GM23338 (cell line): ENCODE results near the gene RPL15. TPM values are rescaled to one million over a fixed set of nuclear protein-coding genes. Genes with fewer than 3 reads are reported as not detected.
A peak's percentile ranks its signal among the peaks of the same experiment; 100 is the strongest.

Source experiments
- ATAC-seq: fragments of 200-7000 bp; cut with Tn5 transposase; 3 replicates; pipeline ENCODE4 v1.9.1; 2020
- DNase-seq: peaks from one replicate; pipeline ENCODE4 v3.0.0-alpha.2; 2015; ENCODE audit warnings: low spot score
- H2AFZ ChIP-seq: fragments of 200-600 bp; sonication (generic); 2 replicates; pipeline ENCODE4 v1.8.0; 2016; ENCODE audit warnings: antibody characterized with exemption, mild to moderate bottlenecking, moderate library complexity
- H3F3A ChIP-seq: fragments of 200-600 bp; sonication (generic); replicated peaks from 2 replicates; pipeline ENCODE4 v1.8.0; 2017; ENCODE audit warnings: antibody characterized with exemption, mixed run types, low read depth
- H3K27ac ChIP-seq: fragments of 200-600 bp; sonication (generic); 2 replicates; pipeline ENCODE4 v1.6.1; 2016; ENCODE audit warnings: low read depth
- H3K27me3 ChIP-seq: fragments of 200-600 bp; sonication (generic); 2 replicates; pipeline ENCODE4 v1.8.0; 2016; ENCODE audit warnings: mild to moderate bottlenecking, mixed run types, moderate library complexity; ENCODE audit not compliant: insufficient read depth
- H3K36me3 ChIP-seq: fragments of 200-600 bp; sonication (generic); 2 replicates; pipeline ENCODE4 v1.8.0; 2016; ENCODE audit warnings: mild to moderate bottlenecking; ENCODE audit not compliant: insufficient read depth
- H3K4me1 ChIP-seq: fragments of 200-600 bp; sonication (generic); 2 replicates; pipeline ENCODE4 v1.8.0; 2016; ENCODE audit warnings: mild to moderate bottlenecking, moderate library complexity; ENCODE audit not compliant: insufficient read depth
- H3K4me2 ChIP-seq: fragments of 200-600 bp; sonication (generic); 2 replicates; pipeline ENCODE4 v1.7.1; 2017; ENCODE audit warnings: mixed run types
- H3K4me3 ChIP-seq: fragments of 200-600 bp; sonication (generic); 2 replicates; pipeline ENCODE4 v1.6.1; 2016; ENCODE audit warnings: mixed run types
- H3K79me2 ChIP-seq: fragments of 200-600 bp; sonication (generic); replicated peaks from 2 replicates; pipeline ENCODE4 v1.8.0; 2017; ENCODE audit warnings: mild to moderate bottlenecking; ENCODE audit not compliant: insufficient read depth
- H3K9me2 ChIP-seq: fragments of 200-600 bp; sonication (generic); 2 replicates; pipeline ENCODE4 v1.8.0; 2017; ENCODE audit not compliant: insufficient read depth
- H4K20me1 ChIP-seq: fragments of 200-600 bp; sonication (generic); replicated peaks from 2 replicates; pipeline ENCODE4 v1.8.0; 2017; ENCODE audit warnings: mild to moderate bottlenecking; ENCODE audit not compliant: insufficient read depth
- H3K27ac Mint-ChIP-seq: 2 replicates; pipeline ENCODE4 v1.8.0; 2020; ENCODE audit warnings: inconsistent platforms, mild to moderate bottlenecking, moderate library complexity, mixed read lengths
- H3K27me3 Mint-ChIP-seq: 3 replicates; pipeline ENCODE4 v1.8.0; 2022; ENCODE audit warnings: low read depth, mild to moderate bottlenecking, moderate library complexity, mixed read lengths, inconsistent platforms; ENCODE audit not compliant: insufficient read depth, poor library complexity
- H3K36me3 Mint-ChIP-seq: 3 replicates; pipeline ENCODE4 v1.8.0; 2021; ENCODE audit warnings: low read depth, mild to moderate bottlenecking, inconsistent platforms, moderate library complexity, mixed read lengths
- H3K4me1 Mint-ChIP-seq: 3 replicates; pipeline ENCODE4 v1.8.0; 2020; ENCODE audit warnings: mild to moderate bottlenecking, inconsistent platforms, mixed read lengths
- H3K4me3 Mint-ChIP-seq: 3 replicates; pipeline ENCODE4 v1.8.0; 2021; ENCODE audit warnings: moderate library complexity, mild to moderate bottlenecking, inconsistent platforms, mixed read lengths
- H3K9me3 Mint-ChIP-seq: 3 replicates; pipeline ENCODE4 v1.8.0; 2020; ENCODE audit warnings: moderate library complexity, mild to moderate bottlenecking, inconsistent platforms, mixed read lengths
- ETS1 ChIP-seq: IDR thresholded peaks from 2 replicates; pipeline ENCODE4 v1.6.1; 2016; ENCODE audit warnings: antibody characterized with exemption
- JUNB ChIP-seq: IDR thresholded peaks from one replicate; pipeline ENCODE4 v1.6.1; 2016; ENCODE audit warnings: antibody characterized with exemption; ENCODE audit not compliant: unreplicated experiment
- NANOG ChIP-seq: IDR thresholded peaks from 2 replicates; pipeline ENCODE4 v1.6.1; 2016; ENCODE audit warnings: antibody characterized with exemption, borderline replicate concordance
- POLR2AphosphoS5 ChIP-seq: IDR thresholded peaks from 2 replicates; pipeline ENCODE4 v1.6.1; 2016; ENCODE audit warnings: antibody characterized with exemption, low read depth
- REST ChIP-seq: IDR thresholded peaks from one replicate; pipeline ENCODE4 v1.6.1; 2018; ENCODE audit warnings: antibody characterized with exemption; ENCODE audit not compliant: unreplicated experiment
- STAT1 ChIP-seq: IDR thresholded peaks from one replicate; pipeline ENCODE4 v1.6.1; 2016; ENCODE audit warnings: antibody characterized with exemption; ENCODE audit not compliant: unreplicated experiment
- ZNF114 ChIP-seq: fragments of 250-450 bp; sonication (Bioruptor Pico); IDR thresholded peaks from 2 replicates; pipeline ENCODE4 v1.5.0; 2020; ENCODE audit warnings: mild to moderate bottlenecking, moderate library complexity
- ZNF331 ChIP-seq: fragments of 250-450 bp; sonication (Bioruptor Pico); IDR thresholded peaks from 2 replicates; pipeline ENCODE4 v1.5.0; 2020; ENCODE audit warnings: low read depth, mild to moderate bottlenecking, moderate library complexity
- ZNF462 ChIP-seq: fragments of 250-450 bp; sonication (Bioruptor Pico); IDR thresholded peaks from 2 replicates; pipeline ENCODE4 v1.5.0; 2020; ENCODE audit warnings: mild to moderate bottlenecking, moderate library complexity
- polyA plus RNA-seq: library from polyadenylated mRNA; unstranded; fragments of >200 nt; fragmentation: Nextera tagmentation; extraction: Ambion mirVana; gene quantifications from 2 replicates; pipeline ENCODE4 v1.2.1, GENCODE V29; 2016
- total RNA-seq: library from RNA; depleted of rRNA; stranded (reverse); fragments of >200 nt; shearing (Covaris generic); gene quantifications from 2 replicates; pipeline ENCODE4 v1.2.3, GENCODE V29; 2014

Gene RPL15
- total and polyA plus RNA-seq, 2 experiments from 2014 or later: 2,868 to 3,117 TPM

- peak overlapping the region; percentile 99 for H3K4me3 ChIP-seq
- ATAC-seq (no peak), DNase-seq (no peak)
- Mint-ChIP-seq H3K27ac (peak overlapping the region; percentile 91), H3K9me3 (no peaks in the 10 kb centered on the region), H3K4me1 (peaks cover 25% of the 10 kb centered on the region), H3K36me3 (peaks cover 5% of the 10 kb centered on the region), H3K4me3 (peak overlapping the region; percentile 88), H3K27me3 (peaks cover 6% of the 10 kb centered on the region)
- H3K79me2 ChIP-seq: peaks cover 28% of the 10 kb centered on the region
- 0 out of 2 replicates have a peak, but pooled peaks cover 3% of the 10 kb centered on the region for H3F3A ChIP-seq
- H3K9me2 ChIP-seq: no peaks in the 10 kb centered on the region
- peak overlapping the region; percentile 100 for H3K4me2 ChIP-seq
- H4K20me1 ChIP-seq: no peaks in the 10 kb centered on the region
- no peaks in the 10 kb centered on the region for H3K36me3 ChIP-seq
- H3K27me3 ChIP-seq: peaks cover 9% of the 10 kb centered on the region; the same call in 1 of the 2 replicates
- peak overlapping the region; percentile 98 for H3K27ac ChIP-seq
- peaks cover 25% of the 10 kb centered on the region for H3K4me1 ChIP-seq
- H2AFZ ChIP-seq: peak overlapping the region; percentile 84
- TF ChIP-seq STAT1: no peak
- TF ChIP-seq JUNB: no peak
- TF ChIP-seq ZNF331 (CRISPR knock-in tag): no peak
- no peak for TF ChIP-seq ZNF114 (CRISPR knock-in tag)
- TF ChIP-seq POLR2AphosphoS5: no peak
Measured at GRCh38 chr3:23944007-23944783, 27.3 kb downstream of the RPL15 start.

GRCh38 chr3:23944861-23945662 lies 28.1 kb downstream of the RPL15 start, which contains the start of gene NR1D2:
TSS of gene NR1D2 (plus strand) at chr3:23945286. CDS start at chr3:23945579, 293 bp downstream.
- Mint-ChIP-seq H3K9me3 (no peaks in the 10 kb centered on the region), H3K36me3 (peaks cover 5% of the 10 kb centered on the region), H3K4me1 (peaks cover 29% of the 10 kb centered on the region), H3K4me3 (peak within 1 kb of the TSS; percentile 88), H3K27me3 (peaks cover 6% of the 10 kb centered on the region), H3K27ac (peak within 1 kb of the TSS; percentile 91)
- Histone ChIP-seq H3K4me2 (peak within 1 kb of the TSS; percentile 100), H3K9me2 (no peaks in the 10 kb centered on the region), H3K79me2 (peaks cover 37% of the 10 kb centered on the region), H3K4me1 (peaks cover 25% of the 10 kb centered on the region), H3F3A (0 out of 2 replicates have a peak, but pooled peaks cover 3% of the 10 kb centered on the region), H3K4me3 (peak within 1 kb of the TSS; percentile 99), H3K36me3 (no peaks in the 10 kb centered on the region), H4K20me1 (no peaks in the 10 kb centered on the region), H2AFZ (peak within 1 kb of the TSS; percentile 84), H3K27ac (peak within 1 kb of the TSS; percentile 98), H3K27me3 (peaks cover 9% of the 10 kb centered on the region; the same call in 1 of the 2 replicates)
- ATAC-seq (peak; percentile 30), DNase-seq (peak; percentile 88)
- no peak for TF ChIP-seq NANOG
- TF ChIP-seq ETS1: 0 out of 2 replicates have a peak, but pooled peaks have one; percentile 26
- peak; percentile 6 for TF ChIP-seq REST
- TF ChIP-seq ZNF331 (CRISPR knock-in tag): no peak
- TF ChIP-seq ZNF462 (CRISPR knock-in tag): no peak
